GM18858 (cell line): Measurements from ENCODE around the gene RAB24.
A peak's percentile ranks its signal among the peaks of the same experiment; 100 is the strongest.
"Not testable (repeated sequence)": the region's sequence is repeated elsewhere in the genome, so short reads cannot be mapped to it uniquely, and the experiment has no call there.

ENCODE experiments used
- ATAC-seq: cut with Tn5 transposase; IDR thresholded peaks from one replicate; pipeline ENCODE4 v1.9.1; 2021; ENCODE audit not compliant: unreplicated experiment

Gene RAB24

GRCh38 chr5:177311723-177312648 is 8.5 kb upstream of the RAB24 start, which contains the start of gene MXD3:
Gene MXD3, minus strand, starts transcription at chr5:177311898. Its CDS starts 68 bp downstream, at chr5:177311830.
- peak; percentile 60 for ATAC-seq

- ATAC-seq = no peak
These were observed 7.8 kb upstream of the RAB24 start for GRCh38 chr5:177311392-177311722.

GRCh38 chr5:177310757-177311391 is 7.4 kb upstream of the RAB24 start:
- ATAC-seq = peak; percentile 27

- ATAC-seq = no peak
These were observed 6.8 kb upstream of the RAB24 start for GRCh38 chr5:177310332-177310731.

GRCh38 chr5:177309351-177310191 is 6.1 kb upstream of the RAB24 start:
- no peak for ATAC-seq

GRCh38 chr5:177308740-177309139 is 5.2 kb upstream of the RAB24 start:
- no peak for ATAC-seq

GRCh38 chr5:177307544-177308363 is 4.2 kb upstream of the RAB24 start:
- no peak for ATAC-seq

- no peak for ATAC-seq
These were observed 3.4 kb upstream of the RAB24 start for GRCh38 chr5:177306674-177307543.

- not testable (repeated sequence) for ATAC-seq
These were observed 2.7 kb upstream of the RAB24 start for GRCh38 chr5:177306103-177306640.

- no peak for ATAC-seq
These were observed 1.0 kb upstream of the RAB24 start for GRCh38 chr5:177304392-177305119.

- ATAC-seq = no peak
These were observed 439 bp upstream of the RAB24 start for GRCh38 chr5:177303925-177304391.

- ATAC-seq = no peak
These were observed 987 bp downstream of the RAB24 start for GRCh38 chr5:177302354-177303110.

GRCh38 chr5:177301503-177302165 is 1.9 kb downstream of the RAB24 start:
- no peak for ATAC-seq

GRCh38 chr5:177300951-177301350 is 2.6 kb downstream of the RAB24 start:
- no peak for ATAC-seq

- ATAC-seq = peak; percentile 40
These were observed 3.2 kb downstream of the RAB24 start for GRCh38 chr5:177300236-177300880.

- no peak for ATAC-seq
These were observed 3.8 kb downstream of the RAB24 start for GRCh38 chr5:177299697-177300096.

GRCh38 chr5:177297922-177298321 is 5.6 kb downstream of the RAB24 start:
- no peak for ATAC-seq
